ENCODE results near the gene RAB8A.

- TF ChIP-seq, protein P1, sequence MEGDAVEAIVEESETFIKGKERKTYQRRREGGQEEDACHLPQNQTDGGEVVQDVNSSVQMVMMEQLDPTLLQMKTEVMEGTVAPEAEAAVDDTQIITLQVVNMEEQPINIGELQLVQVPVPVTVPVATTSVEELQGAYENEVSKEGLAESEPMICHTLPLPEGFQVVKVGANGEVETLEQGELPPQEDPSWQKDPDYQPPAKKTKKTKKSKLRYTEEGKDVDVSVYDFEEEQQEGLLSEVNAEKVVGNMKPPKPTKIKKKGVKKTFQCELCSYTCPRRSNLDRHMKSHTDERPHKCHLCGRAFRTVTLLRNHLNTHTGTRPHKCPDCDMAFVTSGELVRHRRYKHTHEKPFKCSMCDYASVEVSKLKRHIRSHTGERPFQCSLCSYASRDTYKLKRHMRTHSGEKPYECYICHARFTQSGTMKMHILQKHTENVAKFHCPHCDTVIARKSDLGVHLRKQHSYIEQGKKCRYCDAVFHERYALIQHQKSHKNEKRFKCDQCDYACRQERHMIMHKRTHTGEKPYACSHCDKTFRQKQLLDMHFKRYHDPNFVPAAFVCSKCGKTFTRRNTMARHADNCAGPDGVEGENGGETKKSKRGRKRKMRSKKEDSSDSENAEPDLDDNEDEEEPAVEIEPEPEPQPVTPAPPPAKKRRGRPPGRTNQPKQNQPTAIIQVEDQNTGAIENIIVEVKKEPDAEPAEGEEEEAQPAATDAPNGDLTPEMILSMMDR (IDR thresholded peaks at IDR 0.05; ENCODE audit: poor library complexity, severe bottlenecking), result no peak
- TF ChIP-seq RAD21 (conservative IDR thresholded peaks at IDR 0.05), result no peak
- TF ChIP-seq TAF1 (IDR thresholded peaks at IDR 0.05; ENCODE audit: low read depth), result no peak
- TF ChIP-seq POLR2AphosphoS5 (IDR thresholded peaks at IDR 0.05), result no peak
- TF ChIP-seq, protein P2, sequence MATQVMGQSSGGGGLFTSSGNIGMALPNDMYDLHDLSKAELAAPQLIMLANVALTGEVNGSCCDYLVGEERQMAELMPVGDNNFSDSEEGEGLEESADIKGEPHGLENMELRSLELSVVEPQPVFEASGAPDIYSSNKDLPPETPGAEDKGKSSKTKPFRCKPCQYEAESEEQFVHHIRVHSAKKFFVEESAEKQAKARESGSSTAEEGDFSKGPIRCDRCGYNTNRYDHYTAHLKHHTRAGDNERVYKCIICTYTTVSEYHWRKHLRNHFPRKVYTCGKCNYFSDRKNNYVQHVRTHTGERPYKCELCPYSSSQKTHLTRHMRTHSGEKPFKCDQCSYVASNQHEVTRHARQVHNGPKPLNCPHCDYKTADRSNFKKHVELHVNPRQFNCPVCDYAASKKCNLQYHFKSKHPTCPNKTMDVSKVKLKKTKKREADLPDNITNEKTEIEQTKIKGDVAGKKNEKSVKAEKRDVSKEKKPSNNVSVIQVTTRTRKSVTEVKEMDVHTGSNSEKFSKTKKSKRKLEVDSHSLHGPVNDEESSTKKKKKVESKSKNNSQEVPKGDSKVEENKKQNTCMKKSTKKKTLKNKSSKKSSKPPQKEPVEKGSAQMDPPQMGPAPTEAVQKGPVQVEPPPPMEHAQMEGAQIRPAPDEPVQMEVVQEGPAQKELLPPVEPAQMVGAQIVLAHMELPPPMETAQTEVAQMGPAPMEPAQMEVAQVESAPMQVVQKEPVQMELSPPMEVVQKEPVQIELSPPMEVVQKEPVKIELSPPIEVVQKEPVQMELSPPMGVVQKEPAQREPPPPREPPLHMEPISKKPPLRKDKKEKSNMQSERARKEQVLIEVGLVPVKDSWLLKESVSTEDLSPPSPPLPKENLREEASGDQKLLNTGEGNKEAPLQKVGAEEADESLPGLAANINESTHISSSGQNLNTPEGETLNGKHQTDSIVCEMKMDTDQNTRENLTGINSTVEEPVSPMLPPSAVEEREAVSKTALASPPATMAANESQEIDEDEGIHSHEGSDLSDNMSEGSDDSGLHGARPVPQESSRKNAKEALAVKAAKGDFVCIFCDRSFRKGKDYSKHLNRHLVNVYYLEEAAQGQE (IDR thresholded peaks at IDR 0.05; ENCODE audit: borderline replicate concordance), result no peak
- TF ChIP-seq SMC3 (conservative IDR thresholded peaks at IDR 0.05; ENCODE audit: poor library complexity), result no peak
- no peak for TF ChIP-seq EZH2 (IDR thresholded peaks at IDR 0.05; ENCODE audit: borderline replicate concordance, insufficient read depth, low read length, poor library complexity, severe bottlenecking)
- no peak for TF ChIP-seq EP300 (conservative IDR thresholded peaks at IDR 0.05; ENCODE audit: poor library complexity, severe bottlenecking)
- no peak for TF ChIP-seq MXI1 (conservative IDR thresholded peaks at IDR 0.05; ENCODE audit: poor library complexity, severe bottlenecking)
These were observed 56.9 kb downstream of the RAB8A start for GRCh38 chr19:16168465-16169081.

Data from neural cell (in vitro differentiated cells).